ENCODE measurements around the gene KIF3A. TPM values are rescaled to one million over a fixed set of nuclear protein-coding genes. Genes with fewer than 3 reads are reported as not detected.

Gene KIF3A
- total RNA-seq, 1 donor from 2014 or later: 25.4 TPM

GRCh38 chr5:132754111-132754510 lies 16.8 kb upstream of the KIF3A start:
- Mint-ChIP-seq H3K4me1 (ENCODE audit: low read depth, unreplicated experiment) (peaks cover 11% of the 10 kb centered on the region), H3K36me3 (ENCODE audit: low read depth, unreplicated experiment) (peaks cover 21% of the 10 kb centered on the region), H3K27ac (ENCODE audit: unreplicated experiment) (no peak overlapping the region), H3K4me3 (ENCODE audit: unreplicated experiment) (no peak overlapping the region), H3K9me3 (ENCODE audit: unreplicated experiment) (no peaks in the 10 kb centered on the region), H3K27me3 (ENCODE audit: low read depth, unreplicated experiment) (peaks cover 4% of the 10 kb centered on the region)
- no peak for TF ChIP-seq EZH2 (IDR thresholded peaks at IDR 0.05; ENCODE audit: insufficient read depth, low read length)
- no peak for TF ChIP-seq CTCF (IDR thresholded peaks at IDR 0.05; ENCODE audit: insufficient read depth, low read depth, low read length)
- no peak overlapping the region for H3K27ac ChIP-seq (ENCODE audit: low read depth, low read length)
- no peaks in the 10 kb centered on the region for H4K20me1 ChIP-seq (ENCODE audit: insufficient read depth, low read length)
- H3K9ac ChIP-seq (ENCODE audit: low read length): no peak overlapping the region
- H2AFZ ChIP-seq (ENCODE audit: low read depth, low read length): no peak overlapping the region
- no peaks in the 10 kb centered on the region for H3K9me3 ChIP-seq (ENCODE audit: insufficient read depth, low read depth, low read length)
- DNase-seq (ENCODE audit: low read depth) (no peak), FAIRE-seq (no peak)
- no peak overlapping the region for H3K4me3 ChIP-seq (ENCODE audit: insufficient read depth, low read depth, low read length)
- peaks cover 3% of the 10 kb centered on the region for H3K27me3 ChIP-seq (ENCODE audit: insufficient read depth, low read length)
- H3K79me2 ChIP-seq (ENCODE audit: insufficient read depth, low read length): no peaks in the 10 kb centered on the region
- H3K36me3 ChIP-seq (ENCODE audit: insufficient read depth, low read length): peaks cover 11% of the 10 kb centered on the region
- no peak overlapping the region for H3K4me2 ChIP-seq (ENCODE audit: low read length)
- no peaks in the 10 kb centered on the region for H3K4me1 ChIP-seq (ENCODE audit: insufficient read depth, low read length)

GRCh38 chr5:132753135-132753987 lies 16.0 kb upstream of the KIF3A start:
- no peak for FAIRE-seq

More at GRCh38 chr5:132753135-132753987, 16.0 kb upstream of the KIF3A start:
- Mint-ChIP-seq H3K27me3 (ENCODE audit: low read depth, unreplicated experiment) (peaks cover 10% of the 10 kb centered on the region), H3K4me1 (ENCODE audit: low read depth, unreplicated experiment) (peaks cover 11% of the 10 kb centered on the region), H3K27ac (ENCODE audit: unreplicated experiment) (no peak overlapping the region), H3K4me3 (ENCODE audit: unreplicated experiment) (no peak overlapping the region), H3K9me3 (ENCODE audit: unreplicated experiment) (peaks cover 3% of the 10 kb centered on the region), H3K36me3 (ENCODE audit: low read depth, unreplicated experiment) (peaks cover 21% of the 10 kb centered on the region)
- DNase-seq (ENCODE audit: low read depth): no peak
- H3K4me3 ChIP-seq (ENCODE audit: insufficient read depth, low read depth, low read length): no peak overlapping the region
- no peak overlapping the region for H3K9ac ChIP-seq (ENCODE audit: low read length)
- no peak overlapping the region for H3K4me2 ChIP-seq (ENCODE audit: low read length)
- H3K27ac ChIP-seq (ENCODE audit: low read depth, low read length): no peak overlapping the region
- H3K27me3 ChIP-seq (ENCODE audit: insufficient read depth, low read length): peaks cover 5% of the 10 kb centered on the region
- H3K36me3 ChIP-seq (ENCODE audit: insufficient read depth, low read length): peaks cover 7% of the 10 kb centered on the region
- H4K20me1 ChIP-seq (ENCODE audit: insufficient read depth, low read length): no peaks in the 10 kb centered on the region
- H2AFZ ChIP-seq (ENCODE audit: low read depth, low read length): no peak overlapping the region
- no peak for TF ChIP-seq EZH2 (IDR thresholded peaks at IDR 0.05; ENCODE audit: insufficient read depth, low read length)
- TF ChIP-seq CTCF (IDR thresholded peaks at IDR 0.05; ENCODE audit: insufficient read depth, low read depth, low read length): no peak
- H3K9me3 ChIP-seq (ENCODE audit: insufficient read depth, low read depth, low read length): no peaks in the 10 kb centered on the region
- no peaks in the 10 kb centered on the region for H3K4me1 ChIP-seq (ENCODE audit: insufficient read depth, low read length)
- H3K79me2 ChIP-seq (ENCODE audit: insufficient read depth, low read length): no peaks in the 10 kb centered on the region

Measured in astrocyte (in vitro differentiated cells and primary cell).